ENCODE data around the gene CACNA2D2.

The CACNA2D2 gene

DNA sequence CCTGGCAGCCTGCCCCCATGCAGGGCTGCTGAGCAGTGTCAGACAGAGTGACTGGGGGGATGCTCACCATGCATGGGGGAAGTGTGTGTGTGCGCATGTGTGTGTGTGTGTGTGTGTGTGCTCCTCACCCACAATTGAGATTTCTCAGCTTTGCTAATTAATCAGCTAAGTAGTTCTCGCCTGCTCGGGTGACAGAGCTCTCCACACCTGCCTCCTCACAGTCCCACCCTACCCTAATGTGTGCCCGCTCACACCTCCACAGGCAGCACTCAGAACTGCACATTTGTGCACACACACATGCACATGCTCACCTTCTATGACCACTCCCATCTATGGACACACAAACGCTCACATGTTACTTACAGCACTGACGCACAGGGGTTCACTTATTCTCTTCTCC, 37.3 kb downstream of the CACNA2D2 start:
- no peak overlapping the region for H3K4me3 ChIP-seq (ENCODE audit: low read depth, low read length)
- H3K4me2 ChIP-seq (ENCODE audit: low read length): no peak overlapping the region
- H3K27me3 ChIP-seq (ENCODE audit: control insufficient read depth, insufficient read depth, low read length): no peaks in the 10 kb centered on the region
- no peak overlapping the region for H3K27ac ChIP-seq
- H3K9ac ChIP-seq: no peak overlapping the region
- no peaks in the 10 kb centered on the region for H3K9me3 ChIP-seq (ENCODE audit: control insufficient read depth, low read length)
- no peaks in the 10 kb centered on the region for H3K4me1 ChIP-seq
- H3K36me3 ChIP-seq (ENCODE audit: control insufficient read depth, insufficient read depth, low read length): no peaks in the 10 kb centered on the region
- no peaks in the 10 kb centered on the region for H3K79me2 ChIP-seq
- no peak overlapping the region for H2AFZ ChIP-seq
- no peak for TF ChIP-seq CTCF (IDR thresholded peaks at IDR 0.05)

DNA sequence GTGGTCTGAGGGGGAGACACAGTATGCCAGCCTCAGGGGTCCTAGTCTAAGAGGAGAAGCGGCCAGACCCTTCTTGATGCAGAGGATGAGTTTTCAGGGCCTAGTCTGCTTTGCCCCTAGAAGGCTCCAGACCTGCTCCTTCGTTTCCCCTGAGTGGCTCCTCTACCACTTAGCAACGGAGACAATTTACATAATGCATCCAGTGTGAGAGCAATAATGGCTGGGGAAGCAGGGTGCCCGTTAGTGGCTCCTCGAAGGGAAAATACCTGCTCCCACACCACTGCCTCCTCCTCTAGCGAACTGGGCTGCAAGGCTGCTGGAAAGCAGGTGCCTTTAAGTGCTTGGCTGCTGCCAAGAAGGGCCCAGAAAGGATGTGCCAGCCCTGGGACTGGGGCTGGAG, 38.9 kb downstream of the CACNA2D2 start:
- TF ChIP-seq CTCF (IDR thresholded peaks at IDR 0.05): no peak
- no peaks in the 10 kb centered on the region for H3K4me1 ChIP-seq
- H3K4me2 ChIP-seq (ENCODE audit: low read length): no peak overlapping the region
- no peak overlapping the region for H2AFZ ChIP-seq
- H3K9me3 ChIP-seq (ENCODE audit: control insufficient read depth, low read length): no peaks in the 10 kb centered on the region
- H3K27ac ChIP-seq: no peak overlapping the region
- no peaks in the 10 kb centered on the region for H3K27me3 ChIP-seq (ENCODE audit: control insufficient read depth, insufficient read depth, low read length)
- H3K9ac ChIP-seq: no peak overlapping the region
- H3K36me3 ChIP-seq (ENCODE audit: control insufficient read depth, insufficient read depth, low read length): no peaks in the 10 kb centered on the region
- H3K4me3 ChIP-seq (ENCODE audit: low read depth, low read length): no peak overlapping the region
- no peaks in the 10 kb centered on the region for H3K79me2 ChIP-seq

GRCh38 chr3:50459785-50460184, 43.6 kb downstream of the CACNA2D2 start:
- H3K4me1 ChIP-seq: peaks cover 12% of the 10 kb centered on the region
- no peak overlapping the region for H2AFZ ChIP-seq

GRCh38 chr3:50457988-50458387, 45.4 kb downstream of the CACNA2D2 start:
- Histone ChIP-seq H3K27me3 (ENCODE audit: control insufficient read depth, insufficient read depth, low read length) (no peaks in the 10 kb centered on the region), H3K27ac (no peak overlapping the region), H3K79me2 (no peaks in the 10 kb centered on the region), H3K36me3 (ENCODE audit: control insufficient read depth, insufficient read depth, low read length) (no peaks in the 10 kb centered on the region), H2AFZ (peak overlapping the region; percentile 75), H3K9ac (no peak overlapping the region), H3K4me3 (ENCODE audit: low read depth, low read length) (no peak overlapping the region), H3K9me3 (ENCODE audit: control insufficient read depth, low read length) (no peaks in the 10 kb centered on the region), H3K4me1 (peaks cover 12% of the 10 kb centered on the region), H3K4me2 (ENCODE audit: low read length) (no peak overlapping the region)
- no peak for TF ChIP-seq CTCF (IDR thresholded peaks at IDR 0.05)

More at GRCh38 chr3:50459785-50460184, 43.6 kb downstream of the CACNA2D2 start:
- no peak overlapping the region for H3K9ac ChIP-seq
- H3K27me3 ChIP-seq (ENCODE audit: control insufficient read depth, insufficient read depth, low read length): no peaks in the 10 kb centered on the region
- H3K36me3 ChIP-seq (ENCODE audit: control insufficient read depth, insufficient read depth, low read length): no peaks in the 10 kb centered on the region
- H3K9me3 ChIP-seq (ENCODE audit: control insufficient read depth, low read length): no peaks in the 10 kb centered on the region
- H3K79me2 ChIP-seq: no peaks in the 10 kb centered on the region
- TF ChIP-seq CTCF (IDR thresholded peaks at IDR 0.05): no peak
- no peak overlapping the region for H3K4me3 ChIP-seq (ENCODE audit: low read depth, low read length)
- no peak overlapping the region for H3K4me2 ChIP-seq (ENCODE audit: low read length)
- H3K27ac ChIP-seq: no peak overlapping the region

DNA sequence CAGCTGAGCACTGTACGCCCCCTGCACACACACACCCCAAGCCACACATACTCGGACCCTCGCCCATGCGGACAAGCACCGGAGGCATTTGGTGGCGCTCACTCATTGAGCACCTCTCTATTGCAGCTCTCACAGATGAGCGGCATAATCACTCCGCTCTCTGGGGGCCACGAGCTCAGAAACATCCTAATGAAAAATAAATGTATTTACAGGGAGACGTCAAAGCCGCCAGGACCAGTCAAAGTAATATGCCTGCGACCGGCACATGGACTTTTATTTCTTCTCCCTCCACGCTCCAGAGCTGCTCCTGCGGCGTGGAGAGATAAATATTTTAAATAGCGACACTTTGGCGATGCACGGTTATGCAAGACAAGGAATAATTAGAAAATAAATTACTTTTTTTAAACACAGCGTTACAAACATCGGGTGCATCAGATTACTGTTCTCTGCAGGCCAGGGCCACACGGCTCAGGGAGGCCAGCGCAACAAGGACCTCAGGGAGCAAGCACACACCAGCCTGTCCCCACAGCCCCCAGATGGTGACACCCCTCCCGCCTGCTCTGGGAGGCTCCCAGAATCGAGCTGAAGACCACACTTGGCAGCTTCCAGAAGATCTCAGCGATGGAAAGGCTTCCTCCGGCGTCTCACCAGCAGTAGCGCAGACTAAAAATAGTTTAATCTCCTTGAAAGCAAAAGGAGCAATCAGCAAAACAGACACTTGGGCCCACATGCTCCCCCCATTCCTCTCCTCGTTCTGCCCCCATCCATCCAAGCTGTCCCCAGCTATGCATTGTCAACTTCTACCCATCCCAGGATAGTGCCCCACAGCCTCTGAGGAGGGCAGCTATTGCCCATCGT, 48.0 kb downstream of the CACNA2D2 start:
- no peaks in the 10 kb centered on the region for H3K9me3 ChIP-seq (ENCODE audit: control insufficient read depth, low read length)
- peaks cover 2% of the 10 kb centered on the region for H3K79me2 ChIP-seq
- no peak overlapping the region for H3K4me2 ChIP-seq (ENCODE audit: low read length)
- no peak overlapping the region for H3K4me3 ChIP-seq (ENCODE audit: low read depth, low read length)
- H3K36me3 ChIP-seq (ENCODE audit: control insufficient read depth, insufficient read depth, low read length): no peaks in the 10 kb centered on the region
- H3K27me3 ChIP-seq (ENCODE audit: control insufficient read depth, insufficient read depth, low read length): no peaks in the 10 kb centered on the region
- H2AFZ ChIP-seq: no peak overlapping the region
- TF ChIP-seq CTCF (IDR thresholded peaks at IDR 0.05): no peak
- peaks cover 12% of the 10 kb centered on the region for H3K4me1 ChIP-seq
- H3K27ac ChIP-seq: no peak overlapping the region
- H3K9ac ChIP-seq: no peak overlapping the region

Measured in parathyroid adenoma (tissue), 2 donors.